Esophagus muscularis mucosa (tissue), 4 donors: ENCODE data around the gene PIP5K1B. TPM values are rescaled to one million over a fixed set of nuclear protein-coding genes. Genes with fewer than 3 reads are reported as not detected.
A peak's percentile ranks its signal among the peaks of the same experiment; 100 is the strongest.

Experiments
- DNase-seq: peaks from one replicate; pipeline ENCODE4 v3.0.0-alpha.2; 2017; ENCODE audit errors: extremely low spot score
- H3K27ac ChIP-seq, 4 donors: fragments of 200-600 bp; sonication (generic); replicated peaks in 1 of 4; 1 replicate in 3 of 4; 2 replicates in 1 of 4; pipeline ENCODE4 v1.5.1; 2016 to 2019; ENCODE audit warnings: mild to moderate bottlenecking in 1 of 4
- H3K27me3 ChIP-seq, 4 donors: fragments of 200-600 bp; sonication (generic); one replicate each; pipeline versions ENCODE4 v1.5.1 to v1.6.0; 2016 to 2019
- H3K36me3 ChIP-seq, 4 donors: fragments of 200-600 bp; sonication (generic); one replicate each; pipeline ENCODE4 v1.5.1; 2016 to 2019
- H3K4me1 ChIP-seq, 4 donors: fragments of 200-600 bp; sonication (generic); one replicate each; pipeline ENCODE4 v1.5.1; 2016 to 2019
- H3K4me3 ChIP-seq, 4 donors: fragments of 200-600 bp; sonication (generic); 1 replicate in 2 of 4; 2 replicates in 2 of 4; pipeline ENCODE4 v1.5.1; 2016 to 2019; ENCODE audit warnings: mild to moderate bottlenecking in 4 of 4, moderate library complexity in 1 of 4
- H3K9me3 ChIP-seq, 4 donors: fragments of 200-600 bp; sonication (generic); 1 replicate in 3 of 4; 2 replicates in 1 of 4; pipeline ENCODE4 v1.5.1; 2016 to 2019
- EP300 ChIP-seq: sonication (generic); formaldehyde crosslinking; IDR thresholded peaks from one replicate; pipeline ENCODE4 v1.6.1; 2017; ENCODE audit warnings: antibody characterized with exemption
- POLR2A ChIP-seq: fragments of 450-650 bp; IDR thresholded peaks from one replicate; pipeline ENCODE4 v1.6.1; 2017; ENCODE audit warnings: antibody characterized with exemption, moderate library complexity, mild to moderate bottlenecking, low read depth
- POLR2AphosphoS5 ChIP-seq, 2 donors: sonication (generic); formaldehyde crosslinking; IDR thresholded peaks; one replicate each; pipeline ENCODE4 v1.6.1; 2017; ENCODE audit warnings: antibody characterized with exemption in 2 of 2
- WGBS: methylation state at CpG from one replicate; pipeline ENCODE4 v1.1.5; 2018; 5-methylcytosine and 5-hydroxymethylcytosine counted together
- intact Hi-C: fragments of 100-400 bp; cut with DNase I; formaldehyde crosslinking; loops from one replicate; pipeline ENCODE4 v1.15.1; 2023
- total RNA-seq, 4 donors: library from RNA; depleted of rRNA; stranded (reverse); fragments of >200 nt; gene quantifications; one replicate each; pipeline versions ENCODE4 v1.1.0 to v1.2.1, GENCODE V29; 2016
- TF ChIP-seq, protein P1 (sequence below), 3 experiments: fragments of 200-600 bp in 2 of 3; fragments of 450-650 bp in 1 of 3; sonication (generic) in 2 of 3; IDR thresholded peaks; one replicate each; pipeline ENCODE4 v1.5.1; 2017 to 2019; ENCODE audit warnings: antibody characterized with exemption in 3 of 3, mild to moderate bottlenecking in 2 of 3, moderate library complexity in 1 of 3

Gene PIP5K1B
- total RNA-seq, 4 donors from 2014 or later = 0.42 to 1.7 (median 1.2) TPM

DNA sequence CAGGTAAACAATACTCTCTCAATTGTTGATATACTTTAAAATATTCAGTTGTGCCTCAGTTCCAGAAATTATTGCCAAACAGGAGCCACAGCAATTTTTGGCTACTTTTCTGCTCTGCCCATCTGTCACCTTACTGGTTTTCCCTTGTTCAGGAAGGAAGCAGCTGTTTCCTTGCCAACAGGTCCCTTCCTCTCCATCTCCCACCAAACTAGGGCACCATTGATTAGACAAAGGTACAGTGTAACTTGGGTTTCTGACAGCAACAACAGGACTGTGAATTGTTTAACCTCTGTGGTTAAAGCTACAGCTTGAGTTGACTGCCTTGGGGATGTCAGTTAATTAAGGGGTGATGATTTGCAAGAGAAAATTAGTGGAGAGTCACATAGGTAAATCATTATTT, 76.9 kb downstream of the PIP5K1B start:
- H3K4me3 ChIP-seq = peak overlapping the region in 2 of 4 donors; percentile 6 to 71
- no peak overlapping the region for H3K27ac ChIP-seq
- DNase-seq = no peak
- no peak for TF ChIP-seq POLR2AphosphoS5 (IDR thresholded peaks at IDR 0.05)
- TF ChIP-seq POLR2A = no peak
- H3K9me3 ChIP-seq = no peaks in the 10 kb centered on the region
- H3K4me1 ChIP-seq = peaks cover 45 to 67% (median 62%) of the 10 kb centered on the region in 4 donors
- H3K27me3 ChIP-seq = no peaks in the 10 kb centered on the region
- intact Hi-C loops = no loop called here
- H3K36me3 ChIP-seq = peaks cover 0 to 2% (median 0%) of the 10 kb centered on the region in 4 donors

DNA sequence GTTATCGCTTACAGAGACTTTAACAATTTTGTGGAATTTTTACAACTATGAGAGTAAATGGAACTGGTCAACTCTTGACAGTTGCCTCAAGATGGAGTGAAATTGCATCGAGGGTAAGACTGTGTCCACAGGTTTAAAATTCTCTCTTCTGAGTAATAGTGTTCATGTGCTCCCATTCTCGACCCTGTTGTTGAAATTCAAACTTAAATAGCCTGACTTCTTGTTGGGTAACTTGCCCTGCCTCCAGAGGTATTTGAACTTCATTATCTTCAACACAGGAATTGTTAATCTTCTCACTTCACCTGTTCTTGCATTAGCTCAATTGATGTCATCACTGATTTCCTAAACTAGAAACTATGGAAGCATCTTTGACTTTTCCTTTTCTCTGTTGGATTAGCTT, 77.5 kb downstream of the PIP5K1B start:
- H3K27ac ChIP-seq = no peak overlapping the region
- no peaks in the 10 kb centered on the region for H3K27me3 ChIP-seq
- DNase-seq = no peak
- H3K9me3 ChIP-seq = no peaks in the 10 kb centered on the region
- intact Hi-C loops = no loop called here
- H3K4me3 ChIP-seq = peak overlapping the region in 2 of 4 donors; percentile 3 to 10
- H3K4me1 ChIP-seq = peaks cover 45 to 67% (median 62%) of the 10 kb centered on the region in 4 donors
- no peak for TF ChIP-seq POLR2AphosphoS5 (IDR thresholded peaks at IDR 0.05)
- TF ChIP-seq, protein P1, sequence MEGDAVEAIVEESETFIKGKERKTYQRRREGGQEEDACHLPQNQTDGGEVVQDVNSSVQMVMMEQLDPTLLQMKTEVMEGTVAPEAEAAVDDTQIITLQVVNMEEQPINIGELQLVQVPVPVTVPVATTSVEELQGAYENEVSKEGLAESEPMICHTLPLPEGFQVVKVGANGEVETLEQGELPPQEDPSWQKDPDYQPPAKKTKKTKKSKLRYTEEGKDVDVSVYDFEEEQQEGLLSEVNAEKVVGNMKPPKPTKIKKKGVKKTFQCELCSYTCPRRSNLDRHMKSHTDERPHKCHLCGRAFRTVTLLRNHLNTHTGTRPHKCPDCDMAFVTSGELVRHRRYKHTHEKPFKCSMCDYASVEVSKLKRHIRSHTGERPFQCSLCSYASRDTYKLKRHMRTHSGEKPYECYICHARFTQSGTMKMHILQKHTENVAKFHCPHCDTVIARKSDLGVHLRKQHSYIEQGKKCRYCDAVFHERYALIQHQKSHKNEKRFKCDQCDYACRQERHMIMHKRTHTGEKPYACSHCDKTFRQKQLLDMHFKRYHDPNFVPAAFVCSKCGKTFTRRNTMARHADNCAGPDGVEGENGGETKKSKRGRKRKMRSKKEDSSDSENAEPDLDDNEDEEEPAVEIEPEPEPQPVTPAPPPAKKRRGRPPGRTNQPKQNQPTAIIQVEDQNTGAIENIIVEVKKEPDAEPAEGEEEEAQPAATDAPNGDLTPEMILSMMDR (IDR thresholded peaks at IDR 0.05) = no peak
- no peak for TF ChIP-seq EP300
- no peak for TF ChIP-seq POLR2A
- 91% methylated on average over 3 of the region's 3 CpGs for WGBS
- peaks cover 0 to 4% (median 0%) of the 10 kb centered on the region in 4 donors for H3K36me3 ChIP-seq

DNA sequence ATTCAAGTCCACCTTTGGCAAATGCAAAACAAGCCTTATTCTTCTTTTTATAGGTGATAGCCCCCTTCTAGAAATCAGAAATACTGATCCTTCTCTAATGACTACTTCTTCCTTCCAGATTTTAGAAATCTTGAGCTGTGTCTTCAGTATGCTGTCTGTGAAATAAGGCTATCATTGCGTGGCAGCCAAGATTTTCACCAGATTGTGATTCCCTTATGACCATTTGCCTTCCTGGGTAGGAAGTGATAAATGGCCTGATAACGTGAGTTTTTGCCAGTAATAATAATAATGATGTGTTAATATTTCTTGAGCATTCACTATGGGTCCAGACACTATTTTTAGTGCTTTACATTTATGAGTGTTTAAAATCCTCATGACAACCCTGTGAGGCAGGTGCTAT, 80.9 kb downstream of the PIP5K1B start:
- WGBS = 50% methylated on average over 2 of the region's 2 CpGs
- Histone ChIP-seq H3K4me1 (peaks cover 41 to 52% (median 50%) of the 10 kb centered on the region in 4 donors), H3K4me3 (no peak overlapping the region), H3K27me3 (no peaks in the 10 kb centered on the region), H3K36me3 (peaks cover 0 to 4% (median 0%) of the 10 kb centered on the region in 4 donors), H3K27ac (no peak overlapping the region), H3K9me3 (no peaks in the 10 kb centered on the region)
- DNase-seq = no peak
- TF ChIP-seq EP300 (no peak), POLR2A (no peak)
- intact Hi-C loops = no loop called here

DNA sequence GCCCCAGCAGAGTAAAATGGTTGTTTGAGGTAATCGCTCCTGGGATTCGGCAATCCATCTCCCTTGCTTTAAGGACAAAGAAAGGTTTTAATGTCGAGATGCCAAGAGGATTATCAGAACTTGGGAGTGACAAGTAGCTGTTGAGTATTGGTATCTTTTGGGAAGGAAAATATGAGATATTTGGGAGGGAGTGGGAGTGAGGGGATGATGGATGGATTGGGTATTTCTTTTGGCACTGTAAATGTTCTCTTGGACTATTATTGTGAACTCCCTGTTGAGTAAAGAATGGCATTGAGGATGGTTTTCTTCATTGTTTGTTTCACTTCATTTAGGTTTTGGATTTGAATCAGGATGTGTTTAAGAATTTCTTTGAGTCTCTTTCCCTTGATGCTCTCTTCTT, 86.1 kb downstream of the PIP5K1B start:
- WGBS = 96% methylated on average over 3 of the region's 3 CpGs
- H3K9me3 ChIP-seq = no peaks in the 10 kb centered on the region
- no peak overlapping the region for H3K4me3 ChIP-seq
- peaks cover 0 to 4% (median 0%) of the 10 kb centered on the region in 4 donors for H3K36me3 ChIP-seq
- H3K27me3 ChIP-seq = no peaks in the 10 kb centered on the region
- peaks cover 0 to 7% (median under 1%) of the 10 kb centered on the region in 4 donors for H3K4me1 ChIP-seq
- TF ChIP-seq POLR2A (no peak), EP300 (no peak), POLR2AphosphoS5 (IDR thresholded peaks at IDR 0.05) (no peak)
- TF ChIP-seq, protein P1 (IDR thresholded peaks at IDR 0.05) = no peak
- H3K27ac ChIP-seq = no peak overlapping the region
- intact Hi-C loops = no loop called here
- DNase-seq = no peak

DNA sequence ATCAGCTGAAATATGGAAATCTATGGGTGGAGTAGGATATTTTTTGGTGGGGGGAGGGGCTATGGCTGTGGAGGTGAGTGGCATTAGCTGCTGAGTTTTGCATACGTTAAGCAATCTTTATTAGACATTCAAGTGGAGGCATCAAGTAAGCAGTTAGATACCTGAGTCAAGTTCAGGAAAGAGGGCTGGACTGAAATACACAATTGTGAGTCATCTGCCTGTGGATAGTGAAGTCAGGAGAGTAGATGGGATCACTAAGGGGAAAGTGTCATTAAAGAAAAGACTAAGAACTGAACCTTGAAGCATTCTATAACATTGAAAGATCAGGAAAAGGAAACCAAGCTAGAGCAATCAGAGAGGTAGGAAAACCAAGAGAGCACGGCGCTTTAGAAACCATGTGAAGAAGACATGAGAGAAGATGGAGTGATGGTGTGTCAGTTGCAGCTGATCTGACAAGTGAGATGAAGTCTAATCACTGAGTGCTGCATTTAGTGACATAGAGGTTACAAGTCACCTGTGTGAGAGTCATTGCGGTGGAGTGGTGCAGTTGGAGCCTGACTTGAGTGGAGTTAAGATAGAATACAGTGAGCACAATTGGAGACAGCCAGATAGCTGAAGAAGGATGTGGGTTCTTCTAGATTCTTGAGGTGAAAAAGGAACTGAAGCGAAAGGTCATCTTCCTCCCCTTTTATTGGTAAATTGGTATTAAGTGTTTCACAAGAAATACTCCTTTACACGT, 88.7 kb downstream of the PIP5K1B start:
- 84% methylated on average over 6 of the region's 6 CpGs for WGBS
- intact Hi-C loops = no loop called here

More for the DNA sequence above, 88.7 kb downstream of the PIP5K1B start:
- no peak overlapping the region for H3K27ac ChIP-seq
- peaks cover 0 to 3% (median 0%) of the 10 kb centered on the region in 4 donors for H3K27me3 ChIP-seq
- no peak for DNase-seq
- H3K4me1 ChIP-seq = peaks cover 0 to 4% (median 0%) of the 10 kb centered on the region in 4 donors
- H3K9me3 ChIP-seq = no peaks in the 10 kb centered on the region
- H3K36me3 ChIP-seq = no peaks in the 10 kb centered on the region
- no peak overlapping the region for H3K4me3 ChIP-seq
- TF ChIP-seq POLR2AphosphoS5 (IDR thresholded peaks at IDR 0.05) (no peak), EP300 (no peak), POLR2A (no peak)
- TF ChIP-seq, protein P1 (IDR thresholded peaks at IDR 0.05) = no peak
